A549 (cell line): ENCODE data around the gene COPS6. TPM values are rescaled to one million over a fixed set of nuclear protein-coding genes. Genes with fewer than 3 reads are reported as not detected.

Experiments used
- ATAC-seq, 2 experiments: fragments of 200-7000 bp in 1 of 2; fragments of >200 bp in 1 of 2; cut with Nextera tagmentation in 1 of 2; cut with Tn5 transposase in 1 of 2; 3 replicates each; pipeline versions ENCODE4 v1.8.0 to v1.9.1; 2018 to 2020; ENCODE audit warnings: mild to moderate bottlenecking in 1 of 2, moderate library complexity in 1 of 2
- CTCF ChIA-PET: fragments of 300-600 bp; sonication (Branson Sonifier 250); formaldehyde crosslinking; extraction: SDS; loops from one replicate; lab custom pipeline; 2021; ENCODE audit warnings: antibody characterized with exemption, inconsistent platforms; lab: Yijun Ruan, JAX
- POLR2A ChIA-PET: fragments of 350-600 bp; formaldehyde crosslinking; extraction: SDS; loops from one replicate; lab custom pipeline; 2021; ENCODE audit warnings: antibody characterized with exemption, inconsistent platforms; lab: Yijun Ruan, JAX
- DNase-seq, 2 experiments: peaks; one replicate each; pipeline versions ENCODE4 v3.0.0 to v3.0.0-alpha.2; 2011 to 2016; ENCODE audit warnings: low read depth in 1 of 2, low spot score in 1 of 2
- FAIRE-seq: peaks from 2 replicates; lab custom pipeline; 2011; peaks lifted over from hg19 to GRCh38; lab: Jason Lieb, UNC
- H3K27ac ChIP-seq, 2 experiments: fragments of >200 bp; sonication (Bioruptor Twin); formaldehyde crosslinking; 3 replicates each; pipeline ENCODE4 v1.5.1; 2016 to 2017
- H3K4me1 ChIP-seq: fragments of >200 bp; sonication (Bioruptor Twin); formaldehyde crosslinking; 3 replicates; pipeline ENCODE4 v1.6.1; 2016
- H3K4me2 ChIP-seq: fragments of >200 bp; sonication (Bioruptor Twin); formaldehyde crosslinking; 3 replicates; pipeline ENCODE4 v1.6.1; 2016
- H3K4me3 ChIP-seq: fragments of >200 bp; sonication (Bioruptor Twin); formaldehyde crosslinking; 3 replicates; pipeline ENCODE4 v1.5.1; 2016
- H3K9me3 ChIP-seq: fragments of >200 bp; sonication (Bioruptor Twin); formaldehyde crosslinking; 3 replicates; pipeline ENCODE4 v1.6.1; 2016
- BCL3 ChIP-seq: fragments of >200 bp; sonication (Bioruptor Twin); formaldehyde crosslinking; IDR thresholded peaks from 3 replicates; pipeline ENCODE4 v1.6.1; 2016
- BHLHE40 ChIP-seq: IDR thresholded peaks from 2 replicates; pipeline ENCODE4 v1.6.1; 2012; ENCODE audit warnings: low read depth, low read length, inconsistent platforms
- CBX2 ChIP-seq: fragments of 200-600 bp; sonication (generic); IDR thresholded peaks from 2 replicates; pipeline ENCODE4 v1.6.1; 2016; ENCODE audit warnings: low read depth, mild to moderate bottlenecking, borderline replicate concordance
- CEBPB ChIP-seq, 2 experiments: fragments of >200 bp in 1 of 2; sonication (Bioruptor Twin) in 1 of 2; formaldehyde crosslinking in 1 of 2; IDR thresholded peaks; 2 replicates each; pipeline ENCODE4 v1.6.1; 2012 to 2016
- CHD2 ChIP-seq: fragments of 150-350 bp; IDR thresholded peaks from 2 replicates; pipeline ENCODE4 v1.6.1; 2014; ENCODE audit warnings: low read length; ENCODE audit not compliant: partially characterized antibody
- EHF ChIP-seq: fragments of 250-450 bp; sonication (Bioruptor Pico); IDR thresholded peaks from 2 replicates; pipeline ENCODE4 v1.5.0; 2020; ENCODE audit warnings: mild to moderate bottlenecking
- ELK1 ChIP-seq: fragments of 150-350 bp; IDR thresholded peaks from 2 replicates; pipeline ENCODE4 v1.6.1; 2014; ENCODE audit warnings: low read depth, mild to moderate bottlenecking, low read length
- GATA3 ChIP-seq: IDR thresholded peaks from 2 replicates; pipeline ENCODE4 v1.6.1; 2012; ENCODE audit warnings: borderline replicate concordance
- HOXB5 ChIP-seq: fragments of 250-450 bp; sonication (Bioruptor Pico); IDR thresholded peaks from 2 replicates; pipeline ENCODE4 v1.5.0; 2020; ENCODE audit warnings: mild to moderate bottlenecking, moderate library complexity
- JUN ChIP-seq, 2 experiments: fragments of >200 bp; sonication (Bioruptor Twin); formaldehyde crosslinking; IDR thresholded peaks; 2 replicates in 1 of 2; 3 replicates in 1 of 2; pipeline ENCODE4 v1.6.1; 2016 to 2017
- JUNB ChIP-seq: fragments of >200 bp; sonication (Bioruptor Twin); formaldehyde crosslinking; IDR thresholded peaks from 2 replicates; pipeline ENCODE4 v1.6.1; 2016
- KDM1A ChIP-seq: fragments of 200-600 bp; sonication (generic); IDR thresholded peaks from 2 replicates; pipeline ENCODE4 v1.6.1; 2016; ENCODE audit warnings: low read depth, mild to moderate bottlenecking
- MAX ChIP-seq: IDR thresholded peaks from 2 replicates; pipeline ENCODE4 v1.6.1; 2012
- MAZ ChIP-seq: fragments of 150-350 bp; IDR thresholded peaks from 2 replicates; pipeline ENCODE4 v1.6.1; 2014; ENCODE audit warnings: antibody characterized with exemption, low read depth, low read length, borderline replicate concordance
- PBX3 ChIP-seq: IDR thresholded peaks from 2 replicates; pipeline ENCODE4 v1.6.1; 2012
- POLR2AphosphoS2 ChIP-seq: conservative IDR thresholded peaks from 2 replicates; pipeline ENCODE4 v1.6.1; 2012; ENCODE audit warnings: low read length, improper control_type of control experiment, inconsistent platforms
- RARB ChIP-seq: fragments of 250-450 bp; sonication (Bioruptor Pico); IDR thresholded peaks from 2 replicates; pipeline ENCODE4 v1.8.0; 2021; ENCODE audit warnings: mild to moderate bottlenecking, moderate library complexity
- REST ChIP-seq: fragments of 200-600 bp; sonication (generic); IDR thresholded peaks from 2 replicates; pipeline ENCODE4 v1.6.1; 2016; ENCODE audit warnings: antibody characterized with exemption, mild to moderate bottlenecking, moderate library complexity
- SMC3 ChIP-seq: fragments of >200 bp; sonication (Bioruptor Twin); formaldehyde crosslinking; IDR thresholded peaks from 3 replicates; pipeline ENCODE4 v1.6.1; 2018; ENCODE audit warnings: inconsistent platforms
- TFCP2L1 ChIP-seq: fragments of 250-450 bp; sonication (Bioruptor Pico); IDR thresholded peaks from 2 replicates; pipeline ENCODE4 v1.5.0; 2021; ENCODE audit warnings: mild to moderate bottlenecking
- TP53 ChIP-seq: fragments of 250-450 bp; sonication (Bioruptor Pico); IDR thresholded peaks from 2 replicates; pipeline ENCODE4 v1.5.0; 2021; ENCODE audit warnings: mild to moderate bottlenecking, moderate library complexity
- ZC3H11A ChIP-seq: fragments of 450-650 bp; IDR thresholded peaks from 2 replicates; pipeline ENCODE4 v1.6.1; 2014; ENCODE audit warnings: antibody characterized with exemption, mild to moderate bottlenecking
- ZSCAN20 ChIP-seq: fragments of 250-450 bp; sonication (Bioruptor Pico); IDR thresholded peaks from 2 replicates; pipeline ENCODE4 v1.8.0; 2022; ENCODE audit warnings: mild to moderate bottlenecking, moderate library complexity
- WGBS: methylation state at CpG from one replicate; pipeline ENCODE4 v1.1.6; 2017; ENCODE audit errors: missing lambda C conversion rate; 5-methylcytosine and 5-hydroxymethylcytosine counted together
- polyA plus RNA-seq, 4 experiments: library from polyadenylated mRNA; depleted of rRNA in 3 of 4; stranded (reverse); fragments of >200 nt; fragmentation: RNase III in 1 of 4; extraction: RNeasy Plus Mini Kit Qiagen cat#74134 plus additional on column Dnase treatment in 1 of 4; gene quantifications; 2 replicates in 3 of 4; 3 replicates in 1 of 4; pipeline ENCODE4 v1.2.3, GENCODE V29; 2011 to 2017

Gene COPS6
- polyA plus RNA-seq, 2 of the 4 experiments (the other 2 are of a cell fraction): 192 to 219 TPM

- Histone ChIP-seq H3K9me3 (no peaks in the 10 kb centered on the region), H3K4me1 (peaks cover 30% of the 10 kb centered on the region), H3K27ac (peak overlapping the region; percentile 90 to 94), H3K4me3 (peak overlapping the region; percentile 64), H3K4me2 (peak overlapping the region; percentile 62)
- no peak for TF ChIP-seq JUNB
- TF ChIP-seq GATA3: no peak
- no peak for TF ChIP-seq CEBPB (IDR thresholded peaks at IDR 0.05)
- no peak for TF ChIP-seq HOXB5 (CRISPR knock-in tag)
- TF ChIP-seq ZSCAN20 (CRISPR knock-in tag): no peak
- no peak for TF ChIP-seq TP53 (CRISPR knock-in tag)
- no peak for TF ChIP-seq ZC3H11A
- TF ChIP-seq MAX: no peak
- TF ChIP-seq EHF: no peak
- no peak for TF ChIP-seq PBX3
- no peak for TF ChIP-seq POLR2AphosphoS2
- TF ChIP-seq REST: no peak
- TF ChIP-seq CBX2: no peak
- no peak for TF ChIP-seq SMC3
- no peak for TF ChIP-seq RARB (CRISPR knock-in tag)
- TF ChIP-seq ELK1: no peak
- TF ChIP-seq JUN (IDR thresholded peaks at IDR 0.05): no peak
- 56% methylated on average over 35 of the region's 37 CpGs for WGBS
- ATAC-seq: peak in 1 of 2 experiments; percentile 4; a peak in 1 of 6 replicates
- DNase-seq: no peak
- ChIA-PET POLR2A (interaction anchor here (3.4 kb wide), 1 partner anchor 27 kb away, joined by 8 read pairs; the partner anchor contains the start of genes AP4M1 and MCM7), CTCF (interaction anchor here (1.1 to 13.2 kb wide), 6 partner anchors 23 to 280 kb away, joined by 3 to 245 read pairs (median 8); partner anchors contain the start of genes AP4M1, GJC3, LAMTOR4 and MCM7)
- FAIRE-seq: no peak
Measured at GRCh38 chr7:100127866-100128636, 39.3 kb downstream of the COPS6 start.

- no peaks in the 10 kb centered on the region for H3K9me3 ChIP-seq
- no peak overlapping the region for H3K4me2 ChIP-seq
- H3K4me1 ChIP-seq: peaks cover 30% of the 10 kb centered on the region
- ChIA-PET POLR2A (interaction anchor here (3.4 kb wide), 1 partner anchor 28 kb away, joined by 8 read pairs; the partner anchor contains the start of genes AP4M1 and MCM7), CTCF (interaction anchor here (1.0 to 13.2 kb wide), 7 partner anchors 22 to 279 kb away, joined by 3 to 245 read pairs (median 7); partner anchors contain the start of genes AP4M1, GJC3, LAMTOR4 and MCM7)
- 70% methylated on average over 1 of the region's 1 CpG for WGBS
- no peak for FAIRE-seq
- ATAC-seq: no peak
- no peak overlapping the region for H3K4me3 ChIP-seq
- TF ChIP-seq MAZ (no peak), BCL3 (no peak), ELK1 (no peak), CHD2 (no peak), REST (no peak), KDM1A (no peak), BHLHE40 (no peak), TFCP2L1 (no peak), JUNB (no peak)
- TF ChIP-seq, all 56 proteins: peak for 0
- no peak overlapping the region for H3K27ac ChIP-seq
- DNase-seq: no peak
Measured at GRCh38 chr7:100128637-100128963, 39.8 kb downstream of the COPS6 start.
